ENCODE measurements around the gene WBP2. TPM values are rescaled to one million over a fixed set of nuclear protein-coding genes. Genes with fewer than 3 reads are reported as not detected.

WBP2 gene
- total and polyA plus RNA-seq, 2 of the 8 experiments (the other 6 are each of a cell fraction or from before 2014, with no cell fraction given), result 48.2 to 71.2 TPM

DNA sequence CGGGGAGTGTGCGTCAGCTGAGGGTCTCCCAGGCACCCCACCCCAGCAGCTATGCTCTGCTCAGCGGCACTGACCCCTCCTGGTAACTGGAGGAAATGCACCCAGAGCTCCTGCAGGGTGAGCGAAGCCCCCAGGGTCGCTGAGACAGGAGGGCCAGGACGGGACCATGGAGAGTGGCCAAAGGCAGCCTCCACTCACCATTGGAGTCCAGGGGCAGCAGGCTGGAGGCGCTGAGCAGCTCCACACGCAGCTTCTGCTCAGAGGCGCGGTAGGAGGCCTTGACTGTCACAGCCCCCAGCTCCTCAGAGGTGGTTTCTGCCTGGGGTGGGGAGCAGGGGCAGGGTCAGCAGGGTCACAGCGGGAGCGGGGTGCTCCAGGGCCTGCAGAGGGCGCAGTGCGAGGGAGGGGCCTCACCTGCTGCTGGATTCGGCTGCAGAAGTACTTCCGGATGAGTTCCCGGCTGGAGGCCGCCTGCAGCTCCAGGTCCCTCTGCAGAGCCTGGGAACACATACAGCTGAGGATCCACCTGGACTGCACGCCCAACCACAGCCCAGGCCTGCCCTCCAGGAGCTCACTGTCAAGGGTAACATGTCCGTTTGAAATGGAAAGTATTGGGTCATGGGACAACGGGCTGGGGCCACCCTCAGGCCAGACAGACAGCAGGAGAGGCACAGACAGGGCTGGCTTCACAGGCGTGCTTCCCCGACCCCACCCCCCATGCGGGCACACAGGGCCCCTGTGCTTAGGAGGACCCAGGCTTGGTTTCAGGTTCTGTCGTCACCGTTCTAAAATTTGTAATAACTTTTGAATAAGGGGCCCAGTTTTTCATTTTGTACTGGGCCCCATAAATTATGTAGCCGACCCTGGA, 24.7 kb downstream of the WBP2 start:
- no peak overlapping the region for H3K56ac ChIP-seq (replicated peaks; ENCODE audit: insufficient read length, low read depth, low read length)
- H2BK12ac ChIP-seq (ENCODE audit: low read depth, low read length), result peak overlapping the region; percentile 60; the same call in 1 of the 2 replicates
- peak overlapping the region; percentile 93; the same call in 1 of the 2 replicates for H3K18ac ChIP-seq (ENCODE audit: extremely low read depth, low read length)
- peak overlapping the region; percentile 92; the same call in 1 of the 2 replicates for H2BK5ac ChIP-seq (ENCODE audit: low read depth, low read length)
- H3K23me2 ChIP-seq (ENCODE audit: low read depth, low read length), result peaks cover 2% of the 10 kb centered on the region; the same call in 1 of the 2 replicates
- peak overlapping the region; percentile 39 for H3K4ac ChIP-seq (replicated peaks; ENCODE audit: insufficient read length, low read depth, low read length)
- no peak overlapping the region for H2AFZ ChIP-seq (ENCODE audit: low read length)
- no peaks in the 10 kb centered on the region for H3K79me2 ChIP-seq (ENCODE audit: control insufficient read depth in 1 of 2, insufficient read depth in 2 of 2, low read length in 2 of 2)
- no peaks in the 10 kb centered on the region for H4K20me1 ChIP-seq (replicated peaks in 1 of 2; ENCODE audit: control insufficient read depth in 1 of 2, insufficient read depth in 2 of 2, low read length in 2 of 2)
- no peak overlapping the region for H3K14ac ChIP-seq (ENCODE audit: insufficient read length)
- H2BK120ac ChIP-seq (replicated peaks; ENCODE audit: low read depth, low read length), result no peak overlapping the region
- H4K5ac ChIP-seq (ENCODE audit: insufficient read length, low read depth, low read length), result peak overlapping the region; percentile 70
- H4K8ac ChIP-seq (ENCODE audit: extremely low read depth, insufficient read depth, low read length), result peak overlapping the region; percentile 66
- H2BK15ac ChIP-seq (ENCODE audit: low read length), result peak overlapping the region; percentile 75; the same call in 1 of the 2 replicates
- 61% methylated on average over 26 of the region's 27 CpGs; no CpG with 5 or more reads in 1 of the 2 experiments for WGBS, 2 experiments (ENCODE audit: extremely low coverage in 1 of 2, insufficient coverage in 1 of 2, insufficient read length in 1 of 2, insufficient replicate concordance in 2 of 2, low coverage in 1 of 2, low lambda C conversion rate in 2 of 2, missing lambda C conversion rate in 1 of 2)
- H2BK20ac ChIP-seq (ENCODE audit: low read length), result peak overlapping the region; percentile 72; the same call in 1 of the 2 replicates
- H3K27me3 ChIP-seq (replicated peaks in 1 of 4; ENCODE audit: control insufficient read depth in 3 of 4, extremely low read depth in 1 of 4, insufficient read depth in 3 of 4, low read length in 3 of 4), result no peaks in the 10 kb centered on the region
- H3K23ac ChIP-seq (ENCODE audit: insufficient read length), result no peak overlapping the region
- FAIRE-seq (no peak), DNase-seq (ENCODE audit: low read depth in 1 of 2, low spot score in 2 of 2) (peak; percentile 70 to 90)
- peak overlapping the region; percentile 21 to 48 for H3K4me2 ChIP-seq (ENCODE audit: insufficient read depth in 1 of 2, low read depth in 2 of 2, low read length in 2 of 2)
- H4K91ac ChIP-seq (replicated peaks; ENCODE audit: insufficient read length, low read length), result peak overlapping the region; percentile 93
- CTCF ChIA-PET (ENCODE audit: partially characterized antibody), result interaction anchor here (0.6 to 21.9 kb wide), 42 partner anchors 14 to 416 kb away, joined by 3 to 563 read pairs (median 5); partner anchors contain the start of genes GALK1, SMIM5, TRIM65 and UNC13D
- H3K36me3 ChIP-seq (ENCODE audit: control insufficient read depth in 2 of 4, insufficient read depth in 4 of 4, low read length in 3 of 4), result peaks cover 0 to 4% (median 0%) of the 10 kb centered on the region in 4 experiments; a peak in 2 of 8 replicates
- POLR2A ChIA-PET (ENCODE audit: partially characterized antibody), result interaction anchor here (0.9 to 16.0 kb wide), 10 partner anchors 14 to 150 kb away, joined by 3 to 216 read pairs (median 3); partner anchors contain the start of genes MRPL38, UNC13D, UNK and WBP2
- H3K4me1 ChIP-seq (replicated peaks in 1 of 4; ENCODE audit: control insufficient read depth in 3 of 4, insufficient read depth in 4 of 4, low read length in 3 of 4), result peaks cover 0 to 38% (median 27%) of the 10 kb centered on the region in 4 experiments; a peak in 6 of 7 replicates
- 0 out of 2 replicates have a peak overlapping the region, but pooled peaks have one; percentile 33 for H2AK5ac ChIP-seq (ENCODE audit: low read depth, low read length)
- H3K9ac ChIP-seq (replicated peaks in 1 of 4; ENCODE audit: extremely low read depth in 1 of 4, low read depth in 3 of 4, low read length in 3 of 4), result no peak overlapping the region
- H3K27ac ChIP-seq (ENCODE audit: low read depth, low read length), result no peak overlapping the region
- H3K9me3 ChIP-seq (ENCODE audit: insufficient read depth in 2 of 2, low read depth in 1 of 2, low read length in 1 of 2), result no peaks in the 10 kb centered on the region
- H3K4me3 ChIP-seq (ENCODE audit: extremely low read depth in 1 of 4, insufficient read depth in 2 of 4, low read depth in 3 of 4, low read length in 4 of 4), result peak overlapping the region in 1 of 4 experiments; percentile 11; a peak in 1 of 8 replicates
- H3K79me1 ChIP-seq (ENCODE audit: low read depth, low read length), result 0 out of 2 replicates have a peak, but pooled peaks cover 2% of the 10 kb centered on the region
- TF ChIP-seq ATF3 (IDR thresholded peaks at IDR 0.05; ENCODE audit: insufficient read depth, low read depth, low read length), result no peak
- peak; percentile 53 for TF ChIP-seq USF2 (IDR thresholded peaks at IDR 0.05; ENCODE audit: low read length)
- peak; percentile 22 to 37; a peak in 2 of 4 replicates for TF ChIP-seq RAD21 (IDR thresholded peaks at IDR 0.05 in 1 of 2, conservative IDR thresholded peaks at IDR 0.05 in 1 of 2; ENCODE audit: low read depth in 2 of 2, low read length in 2 of 2)
- peak in 1 of 2 experiments; percentile 61; a peak in 1 of 4 replicates for TF ChIP-seq SIN3A (conservative IDR thresholded peaks at IDR 0.05 in 1 of 2, IDR thresholded peaks at IDR 0.05 in 1 of 2; ENCODE audit: low read depth in 1 of 2, low read length in 2 of 2)
- TF ChIP-seq PHF8 (conservative IDR thresholded peaks at IDR 0.05; ENCODE audit: low read depth, low read length), result 0 out of 2 replicates have a peak, but pooled peaks have one; percentile 19
- 0 out of 2 replicates have a peak, but pooled peaks have one; percentile 31 for TF ChIP-seq TBP (IDR thresholded peaks at IDR 0.05; ENCODE audit: low read depth, low read length)
